ENCODE measurements around the gene PHKA2. TPM values are rescaled to one million over a fixed set of nuclear protein-coding genes. Genes with fewer than 3 reads are reported as not detected.

PHKA2 gene, protein sequence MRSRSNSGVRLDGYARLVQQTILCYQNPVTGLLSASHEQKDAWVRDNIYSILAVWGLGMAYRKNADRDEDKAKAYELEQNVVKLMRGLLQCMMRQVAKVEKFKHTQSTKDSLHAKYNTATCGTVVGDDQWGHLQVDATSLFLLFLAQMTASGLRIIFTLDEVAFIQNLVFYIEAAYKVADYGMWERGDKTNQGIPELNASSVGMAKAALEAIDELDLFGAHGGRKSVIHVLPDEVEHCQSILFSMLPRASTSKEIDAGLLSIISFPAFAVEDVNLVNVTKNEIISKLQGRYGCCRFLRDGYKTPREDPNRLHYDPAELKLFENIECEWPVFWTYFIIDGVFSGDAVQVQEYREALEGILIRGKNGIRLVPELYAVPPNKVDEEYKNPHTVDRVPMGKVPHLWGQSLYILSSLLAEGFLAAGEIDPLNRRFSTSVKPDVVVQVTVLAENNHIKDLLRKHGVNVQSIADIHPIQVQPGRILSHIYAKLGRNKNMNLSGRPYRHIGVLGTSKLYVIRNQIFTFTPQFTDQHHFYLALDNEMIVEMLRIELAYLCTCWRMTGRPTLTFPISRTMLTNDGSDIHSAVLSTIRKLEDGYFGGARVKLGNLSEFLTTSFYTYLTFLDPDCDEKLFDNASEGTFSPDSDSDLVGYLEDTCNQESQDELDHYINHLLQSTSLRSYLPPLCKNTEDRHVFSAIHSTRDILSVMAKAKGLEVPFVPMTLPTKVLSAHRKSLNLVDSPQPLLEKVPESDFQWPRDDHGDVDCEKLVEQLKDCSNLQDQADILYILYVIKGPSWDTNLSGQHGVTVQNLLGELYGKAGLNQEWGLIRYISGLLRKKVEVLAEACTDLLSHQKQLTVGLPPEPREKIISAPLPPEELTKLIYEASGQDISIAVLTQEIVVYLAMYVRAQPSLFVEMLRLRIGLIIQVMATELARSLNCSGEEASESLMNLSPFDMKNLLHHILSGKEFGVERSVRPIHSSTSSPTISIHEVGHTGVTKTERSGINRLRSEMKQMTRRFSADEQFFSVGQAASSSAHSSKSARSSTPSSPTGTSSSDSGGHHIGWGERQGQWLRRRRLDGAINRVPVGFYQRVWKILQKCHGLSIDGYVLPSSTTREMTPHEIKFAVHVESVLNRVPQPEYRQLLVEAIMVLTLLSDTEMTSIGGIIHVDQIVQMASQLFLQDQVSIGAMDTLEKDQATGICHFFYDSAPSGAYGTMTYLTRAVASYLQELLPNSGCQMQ
- total RNA-seq: 10 to 100 TPM in 3 of 4 donors, 1 to 10 TPM in 1; 3.6 to 45.6 (median 24.7) TPM

GRCh38 chrX:18983666-18984380, at the start of gene PHKA2:
TSS of gene PHKA2 (minus strand) at chrX:18984114. CDS start at chrX:18983932, 182 bp downstream.
- DNase-seq: peak in 1 of 2 donors; percentile 37
- no peaks in the 10 kb centered on the region for H3K36me3 ChIP-seq
- intact Hi-C loops (cut with DNase I; ENCODE audit: low total_unique reads): no loop called here
- H3K9me3 ChIP-seq: no peaks in the 10 kb centered on the region
- H3K4me3 ChIP-seq: peak within 1 kb of the TSS; percentile 52 to 59
- no peaks in the 10 kb centered on the region for H3K4me1 ChIP-seq
- peak within 1 kb of the TSS; percentile 85 to 91 for H3K27ac ChIP-seq
- TF ChIP-seq, protein P1, sequence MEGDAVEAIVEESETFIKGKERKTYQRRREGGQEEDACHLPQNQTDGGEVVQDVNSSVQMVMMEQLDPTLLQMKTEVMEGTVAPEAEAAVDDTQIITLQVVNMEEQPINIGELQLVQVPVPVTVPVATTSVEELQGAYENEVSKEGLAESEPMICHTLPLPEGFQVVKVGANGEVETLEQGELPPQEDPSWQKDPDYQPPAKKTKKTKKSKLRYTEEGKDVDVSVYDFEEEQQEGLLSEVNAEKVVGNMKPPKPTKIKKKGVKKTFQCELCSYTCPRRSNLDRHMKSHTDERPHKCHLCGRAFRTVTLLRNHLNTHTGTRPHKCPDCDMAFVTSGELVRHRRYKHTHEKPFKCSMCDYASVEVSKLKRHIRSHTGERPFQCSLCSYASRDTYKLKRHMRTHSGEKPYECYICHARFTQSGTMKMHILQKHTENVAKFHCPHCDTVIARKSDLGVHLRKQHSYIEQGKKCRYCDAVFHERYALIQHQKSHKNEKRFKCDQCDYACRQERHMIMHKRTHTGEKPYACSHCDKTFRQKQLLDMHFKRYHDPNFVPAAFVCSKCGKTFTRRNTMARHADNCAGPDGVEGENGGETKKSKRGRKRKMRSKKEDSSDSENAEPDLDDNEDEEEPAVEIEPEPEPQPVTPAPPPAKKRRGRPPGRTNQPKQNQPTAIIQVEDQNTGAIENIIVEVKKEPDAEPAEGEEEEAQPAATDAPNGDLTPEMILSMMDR (IDR thresholded peaks at IDR 0.05): no peak
- no peak for TF ChIP-seq POLR2A (IDR thresholded peaks at IDR 0.05)
- H3K27me3 ChIP-seq: no peaks in the 10 kb centered on the region

- Histone ChIP-seq H3K27ac (no peak overlapping the region), H3K4me3 (no peak overlapping the region)
- TF ChIP-seq, protein P1 (IDR thresholded peaks at IDR 0.05): no peak
- TF ChIP-seq POLR2A (IDR thresholded peaks at IDR 0.05): no peak
Measured at GRCh38 chrX:19030805-19031204, 46.9 kb upstream of the PHKA2 start.

DNA sequence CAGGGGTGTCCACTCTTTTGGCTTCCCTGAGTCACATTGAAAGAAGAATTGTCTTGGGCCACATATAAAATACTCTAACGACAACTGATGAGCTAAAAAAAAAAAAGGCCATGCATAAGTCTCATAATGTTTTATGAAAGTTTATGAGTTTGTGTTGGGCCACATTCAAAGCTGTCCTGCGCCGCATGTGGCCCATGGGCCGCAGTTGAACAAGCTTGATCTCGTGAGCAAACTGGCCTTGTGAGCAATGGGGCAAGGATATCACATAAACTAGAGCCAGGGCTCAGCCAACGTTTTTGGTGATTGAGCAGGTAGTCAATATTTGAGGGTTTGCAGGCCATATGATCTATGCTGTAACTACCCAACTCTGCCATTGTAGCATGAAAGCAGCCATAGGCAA, 44.6 kb upstream of the PHKA2 start:
- Histone ChIP-seq H3K4me1 (no peaks in the 10 kb centered on the region), H3K27me3 (peaks cover 0 to 1% of the 10 kb centered on the region in 2 donors), H3K4me3 (no peak overlapping the region), H3K9me3 (no peaks in the 10 kb centered on the region), H3K36me3 (no peaks in the 10 kb centered on the region), H3K27ac (no peak overlapping the region)
- TF ChIP-seq POLR2A (IDR thresholded peaks at IDR 0.05): no peak
- TF ChIP-seq, protein P1 (IDR thresholded peaks at IDR 0.05): no peak
- intact Hi-C loops (cut with DNase I; ENCODE audit: low total_unique reads): no loop called here
- DNase-seq: no peak

More at GRCh38 chrX:19030805-19031204, 46.9 kb upstream of the PHKA2 start:
- Histone ChIP-seq H3K36me3 (no peaks in the 10 kb centered on the region), H3K4me1 (no peaks in the 10 kb centered on the region), H3K27me3 (no peaks in the 10 kb centered on the region), H3K9me3 (no peaks in the 10 kb centered on the region)
- intact Hi-C loops (cut with DNase I; ENCODE audit: low total_unique reads): no loop called here
- DNase-seq: no peak

DNA sequence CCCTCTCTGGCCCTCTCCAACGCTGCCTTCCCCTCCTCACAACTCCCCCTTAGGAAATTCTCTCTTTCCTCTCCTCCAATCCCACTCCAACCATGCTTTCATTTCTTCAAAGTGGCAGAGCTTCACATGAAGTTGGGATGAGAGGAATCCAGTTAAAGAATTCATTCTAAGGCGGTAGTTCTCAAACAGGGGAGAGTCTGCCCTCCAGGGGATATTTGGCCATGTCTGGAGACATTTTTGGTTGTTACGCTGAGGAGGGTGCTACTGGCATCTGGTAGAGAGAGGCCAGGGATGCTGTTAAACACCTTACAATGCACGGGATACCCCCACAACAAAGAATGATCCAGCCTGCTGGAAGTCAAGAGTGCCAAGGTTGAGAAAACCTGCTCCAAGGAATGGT, 40.5 kb upstream of the PHKA2 start:
- no peak for TF ChIP-seq POLR2A (IDR thresholded peaks at IDR 0.05)
- TF ChIP-seq, protein P1 (IDR thresholded peaks at IDR 0.05): no peak
- no peaks in the 10 kb centered on the region for H3K36me3 ChIP-seq
- no peaks in the 10 kb centered on the region for H3K9me3 ChIP-seq
- no peak overlapping the region for H3K4me3 ChIP-seq
- peaks cover 0 to 4% of the 10 kb centered on the region in 2 donors for H3K27me3 ChIP-seq
- intact Hi-C loops (cut with DNase I; ENCODE audit: low total_unique reads): no loop called here
- no peaks in the 10 kb centered on the region for H3K4me1 ChIP-seq
- no peak for DNase-seq
- H3K27ac ChIP-seq: no peak overlapping the region

All from uterus (tissue), 4 donors.